Inferior parietal cortex (tissue), 1 donor: Measurements from ENCODE around the gene RAD23B.
A peak's percentile ranks its signal among the peaks of the same experiment; 100 is the strongest.

Experiments
- DNase-seq: peaks from one replicate; pipeline ENCODE4 v3.0.0-alpha.2; 2016; ENCODE audit errors: extremely low spot score

Gene RAD23B

DNA sequence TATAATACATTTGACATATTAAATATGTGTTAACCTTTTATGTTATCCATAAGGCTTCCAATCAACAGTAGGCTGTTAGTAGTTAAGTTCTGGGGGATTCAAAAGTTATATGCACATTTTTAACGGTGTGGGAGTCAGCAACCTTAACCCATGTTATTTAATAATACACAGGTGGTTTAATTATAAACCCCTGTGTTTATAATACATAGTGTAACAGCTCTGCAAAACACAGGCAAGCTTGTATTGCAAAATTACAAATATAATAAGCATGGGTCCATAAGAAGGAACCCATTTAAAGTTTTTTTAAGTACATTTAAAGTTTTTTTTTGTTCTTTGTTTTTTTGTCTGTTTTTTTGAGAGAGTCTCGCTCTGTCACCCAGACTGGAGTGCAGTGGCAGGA, 14.5 kb upstream of the RAD23B start:
- DNase-seq = no peak

DNA sequence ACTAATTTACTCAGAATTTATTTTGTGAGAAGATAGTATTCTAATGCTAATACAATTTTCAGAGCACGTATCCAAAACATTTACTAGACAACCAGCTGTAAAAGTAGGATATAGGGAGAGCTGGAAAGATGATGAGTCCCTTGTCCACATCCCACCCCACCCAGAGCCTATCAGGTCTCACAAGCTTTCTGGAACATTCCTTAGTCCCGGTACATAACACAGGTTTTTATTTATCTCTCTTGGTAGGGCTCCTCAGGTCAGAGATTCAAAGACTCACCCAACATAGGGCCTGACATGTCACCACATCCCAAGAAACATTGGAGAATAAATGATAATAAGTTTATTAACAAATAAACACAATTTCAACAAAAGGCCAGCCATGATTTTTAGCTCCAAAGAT, 13.8 kb upstream of the RAD23B start:
- DNase-seq = no peak

DNA sequence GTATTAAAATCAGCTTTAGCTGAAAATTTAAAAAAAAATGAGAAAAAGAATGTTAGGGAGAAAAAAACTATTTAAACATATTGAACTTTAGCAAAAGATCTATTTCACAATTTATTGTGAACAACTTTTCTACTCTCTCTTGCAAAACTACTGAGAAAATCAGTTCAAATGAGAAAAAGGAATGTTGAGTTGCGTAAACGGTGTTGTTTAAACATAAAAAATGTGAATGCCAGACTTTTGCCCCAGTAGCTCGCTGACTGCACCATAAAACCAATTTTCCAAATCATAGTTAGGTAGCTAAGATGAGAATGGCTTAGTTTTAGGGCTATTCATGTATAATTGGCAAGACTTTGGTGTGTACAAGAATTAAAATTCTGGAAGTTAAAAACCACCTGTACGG, 13.4 kb upstream of the RAD23B start:
- no peak for DNase-seq

DNA sequence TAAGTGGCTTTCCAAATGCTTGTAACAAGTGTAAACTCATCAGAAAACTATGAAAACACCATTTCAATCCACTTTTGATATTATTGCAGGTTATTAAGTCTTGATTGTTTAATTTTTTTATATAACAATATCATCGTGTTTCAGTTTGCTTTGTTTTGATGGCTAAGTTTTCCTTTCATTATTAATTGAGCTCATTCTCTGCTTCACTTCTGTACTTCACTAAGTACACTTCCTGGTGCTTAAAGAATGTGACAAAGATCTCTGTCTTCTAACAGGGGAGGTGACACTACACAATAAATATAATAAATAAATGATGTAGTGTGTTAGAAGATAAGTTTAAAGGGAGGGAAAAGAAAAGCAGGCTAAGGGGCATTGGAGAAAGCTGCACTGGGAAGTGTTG, 13.0 kb upstream of the RAD23B start:
- DNase-seq = no peak

DNA sequence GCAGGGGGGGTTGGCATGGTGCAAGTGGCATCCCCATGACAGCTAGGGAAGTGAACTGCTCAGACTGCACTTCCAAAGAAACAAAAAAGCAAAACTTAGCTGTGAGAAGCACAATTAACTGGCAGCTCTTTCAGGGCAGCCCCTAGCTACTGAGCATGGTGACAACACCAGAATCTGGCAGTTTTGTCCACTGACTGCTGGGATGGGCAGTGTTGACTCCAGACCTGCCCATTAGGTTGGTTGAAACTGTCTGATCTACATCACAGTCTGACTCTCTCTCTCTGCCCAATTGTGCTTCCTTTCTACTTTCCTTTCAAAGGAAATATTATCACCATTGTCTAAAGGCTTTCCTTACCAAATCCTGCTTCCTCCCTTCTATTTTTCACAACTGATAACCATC, 12.5 kb upstream of the RAD23B start:
- DNase-seq = no peak

DNA sequence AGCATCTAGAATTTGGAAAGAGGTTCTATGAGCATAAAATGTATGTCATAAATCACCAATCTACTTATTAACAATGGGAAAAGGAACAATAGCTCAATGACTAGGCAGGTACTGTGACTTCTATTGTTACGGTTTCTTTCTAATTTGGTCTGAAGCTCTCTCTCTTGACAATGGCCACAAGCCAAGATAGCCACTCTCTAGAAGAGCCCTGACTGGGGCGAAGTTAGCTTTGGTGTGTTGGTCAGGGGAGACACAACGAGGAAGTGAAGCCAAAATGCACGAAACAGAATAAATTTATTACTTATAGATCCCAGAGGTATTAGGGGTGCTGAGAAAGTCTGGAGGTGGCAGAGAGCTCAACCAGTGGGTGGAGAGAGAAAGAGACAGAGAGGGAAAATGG, 9.4 kb upstream of the RAD23B start:
- no peak for DNase-seq

DNA sequence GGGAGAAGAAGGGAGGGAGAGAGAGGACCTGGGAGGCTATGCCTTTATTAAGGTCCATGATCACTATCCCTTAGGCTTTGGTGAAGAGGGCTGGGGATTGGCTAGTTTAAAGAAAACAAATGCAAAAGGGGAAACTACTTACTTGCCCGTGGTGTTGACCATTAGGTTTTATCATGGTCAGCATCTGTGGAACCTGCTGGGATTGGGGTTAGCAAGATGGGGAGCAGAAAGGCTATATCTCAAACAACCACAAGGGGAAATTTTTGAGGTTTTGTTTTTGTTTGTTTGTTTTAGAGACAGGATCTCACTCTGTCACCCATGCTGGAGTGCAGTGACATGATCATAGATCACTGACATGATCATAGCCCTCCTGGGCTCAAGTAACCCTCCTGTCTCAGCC, 9.0 kb upstream of the RAD23B start:
- no peak for DNase-seq

DNA sequence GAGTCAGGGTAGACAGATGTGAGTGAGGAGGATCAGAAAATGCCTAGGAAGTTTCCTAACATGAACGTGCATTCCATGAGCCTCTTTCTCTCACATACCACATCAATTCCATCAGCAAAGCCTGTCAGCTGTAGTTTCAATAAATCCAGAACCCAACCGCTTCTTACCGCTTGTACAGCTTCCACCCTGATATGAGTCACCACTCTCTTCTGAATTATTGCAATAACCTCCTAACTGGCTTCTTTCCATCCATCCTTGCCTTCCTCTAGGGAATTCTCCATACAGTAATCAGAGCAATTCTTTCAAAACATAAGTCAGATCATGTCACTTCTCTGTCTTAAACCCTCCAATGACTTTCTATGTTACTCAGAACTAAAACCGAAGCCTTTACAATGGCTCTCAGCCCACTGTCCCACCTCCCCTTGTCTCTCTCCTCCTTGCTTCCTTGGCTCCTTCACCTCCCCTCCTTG, 8.1 kb upstream of the RAD23B start:
- no peak for DNase-seq

DNA sequence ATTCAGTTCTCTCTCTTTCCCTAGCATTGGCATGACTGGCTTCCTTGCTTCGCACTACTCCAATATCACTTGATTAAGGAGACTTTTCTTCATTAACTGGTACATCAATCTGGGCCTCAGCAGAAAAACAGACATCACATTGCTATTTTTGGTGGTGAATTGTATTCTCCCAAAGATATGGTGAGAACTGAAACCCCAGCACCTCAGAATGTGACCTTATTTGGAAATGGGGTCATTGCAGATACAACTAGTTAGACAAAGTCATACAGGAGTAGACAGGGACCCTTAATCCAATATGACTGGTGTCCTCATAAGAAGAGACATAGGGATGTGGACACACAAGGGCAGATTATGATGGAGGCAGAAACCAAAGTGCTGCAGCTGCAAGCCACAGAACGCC, 7.5 kb upstream of the RAD23B start:
- DNase-seq = no peak

DNA sequence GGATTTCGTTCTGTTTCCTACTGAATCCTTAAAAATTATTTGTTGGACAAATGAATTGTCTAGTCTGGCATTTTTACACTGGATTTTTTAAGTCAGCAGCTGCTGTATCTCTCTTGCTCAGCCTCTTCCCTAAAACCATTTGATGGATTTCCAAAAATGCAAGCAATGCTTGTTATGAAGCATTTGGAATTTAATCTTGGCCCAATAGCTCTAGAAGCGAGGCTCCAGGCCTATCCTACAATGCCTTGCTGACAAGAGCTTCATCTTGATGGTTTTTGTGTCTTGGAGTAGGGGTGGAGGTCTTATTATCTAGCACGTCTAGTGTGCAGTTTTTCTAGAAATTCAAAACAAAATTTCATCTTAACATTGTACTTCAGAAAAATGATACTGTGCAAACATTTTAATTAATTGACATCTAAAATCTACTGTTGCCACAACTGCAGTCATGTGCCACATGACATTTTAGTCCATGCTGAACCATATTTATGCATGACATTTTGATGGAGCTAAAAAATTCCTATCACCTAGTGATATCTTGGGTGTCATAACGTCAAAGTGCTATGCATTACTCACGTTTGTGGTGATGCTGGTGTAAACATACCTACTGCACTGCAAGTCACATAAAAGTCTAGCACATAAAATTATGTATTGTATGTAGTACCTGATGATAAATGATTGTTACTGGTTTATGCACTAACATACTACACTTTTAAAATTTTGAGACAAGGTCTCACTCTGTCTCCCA, 5.9 kb upstream of the RAD23B start:
- DNase-seq = no peak

DNA sequence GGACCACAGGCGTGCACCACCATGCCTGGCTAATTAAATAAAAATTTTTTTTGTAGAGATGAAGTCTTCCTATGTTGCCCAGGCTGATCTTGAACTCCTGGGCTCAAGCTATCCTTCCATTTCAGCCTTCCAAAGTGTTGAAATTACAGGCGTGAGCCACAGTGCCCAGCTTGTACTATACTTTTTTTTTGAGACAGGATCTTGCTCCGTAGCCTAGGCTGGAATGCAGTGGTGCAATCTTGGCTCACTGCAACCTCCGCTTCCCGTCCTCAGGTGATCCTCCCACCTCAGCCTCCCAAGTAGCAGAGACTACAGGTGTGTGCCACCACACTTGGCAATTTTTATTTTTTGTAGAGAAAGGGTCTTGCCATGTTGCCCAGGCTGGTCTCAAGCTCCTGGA, 5.3 kb upstream of the RAD23B start:
- DNase-seq = no peak

DNA sequence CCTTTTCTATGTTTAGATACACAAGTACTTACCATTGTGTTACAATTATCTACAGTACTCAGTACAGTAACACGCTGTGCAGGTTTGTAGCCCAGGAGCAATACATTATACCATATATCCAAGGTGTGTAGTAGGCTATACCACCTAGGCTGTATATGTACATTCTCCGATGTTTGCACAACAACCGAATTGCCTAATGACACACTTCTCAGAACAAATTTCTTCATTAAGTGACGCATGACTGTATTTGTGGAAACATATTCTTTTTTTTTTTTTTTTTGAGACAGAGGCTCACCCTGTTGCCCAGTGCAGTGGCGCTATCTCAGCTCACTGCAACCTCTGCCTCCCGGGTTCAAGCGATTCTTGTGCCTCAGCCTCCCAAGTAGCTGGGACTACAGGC, 4.0 kb upstream of the RAD23B start:
- no peak for DNase-seq

DNA sequence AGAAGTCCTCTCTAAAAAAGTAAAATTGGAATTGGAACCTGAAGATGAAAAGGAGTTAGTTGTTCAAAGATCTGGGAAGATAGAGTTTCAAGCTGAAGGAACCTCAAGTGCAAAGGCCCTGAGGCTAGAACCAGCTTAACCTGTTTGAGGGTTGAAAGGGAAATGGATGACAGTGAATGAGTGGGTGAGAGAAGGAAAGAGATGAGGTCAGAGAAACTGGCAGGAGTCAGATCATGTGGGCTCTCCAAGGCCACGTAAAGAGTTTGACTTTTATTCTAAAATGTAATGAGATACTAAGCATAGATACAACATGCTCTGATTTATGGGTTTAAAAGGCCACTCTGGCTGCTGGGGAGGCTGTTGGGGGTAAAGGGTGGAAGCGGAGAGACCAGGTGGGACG, 2.5 kb upstream of the RAD23B start:
- no peak for DNase-seq

DNA sequence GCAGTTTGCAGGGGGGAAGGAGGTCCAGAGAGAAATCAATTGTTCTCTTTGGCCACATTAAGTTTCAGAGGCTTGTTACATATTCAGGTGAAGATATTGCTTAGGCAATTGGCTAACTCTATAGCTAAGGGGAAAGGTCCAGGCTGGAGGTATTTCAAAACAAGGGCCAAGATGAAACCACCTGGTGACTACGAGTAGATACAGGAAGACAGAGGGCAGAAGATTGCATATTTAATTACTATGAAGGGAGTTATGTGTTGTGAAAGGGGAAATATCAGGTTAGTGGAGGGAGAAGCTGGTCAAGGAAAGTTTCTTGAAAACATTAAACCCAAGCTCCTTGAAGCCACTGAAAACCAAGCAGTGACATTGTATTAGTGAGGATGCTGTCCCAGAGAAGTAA, 1.9 kb upstream of the RAD23B start:
- no peak for DNase-seq

DNA sequence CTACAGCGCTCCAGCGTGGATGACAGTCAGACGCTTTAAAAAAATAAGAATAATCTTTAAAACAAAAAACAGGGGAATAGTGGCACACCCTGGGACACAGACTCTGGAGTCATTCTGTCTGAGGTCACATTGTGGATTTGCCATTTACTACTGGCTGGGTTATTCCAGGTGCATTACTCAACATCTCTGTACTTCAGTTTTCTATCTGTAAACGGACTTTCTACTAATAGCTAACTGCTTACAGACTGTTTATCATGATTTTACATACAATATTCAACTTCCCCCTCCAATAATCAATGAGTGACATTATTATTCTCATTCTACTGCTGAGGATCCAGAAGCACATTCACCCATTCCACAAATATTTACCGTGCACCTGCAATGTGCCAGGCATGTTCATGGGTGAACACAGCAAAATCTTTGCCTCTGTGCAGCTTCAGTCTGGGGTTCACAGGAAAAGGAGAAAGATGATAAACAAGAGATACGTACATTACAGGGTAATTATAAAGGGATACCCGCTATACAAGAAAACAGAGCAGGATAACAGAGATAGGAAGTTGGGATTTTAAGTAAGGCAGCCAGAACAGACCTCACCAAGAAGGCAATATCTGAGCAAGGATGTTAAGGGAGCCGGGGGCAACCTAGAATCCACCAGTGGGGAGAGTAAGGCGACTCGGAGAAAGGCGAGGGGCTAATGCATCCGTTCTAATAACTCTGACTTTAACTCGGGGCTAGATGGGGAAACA, 984 bp upstream of the RAD23B start:
- no peak for DNase-seq

DNA sequence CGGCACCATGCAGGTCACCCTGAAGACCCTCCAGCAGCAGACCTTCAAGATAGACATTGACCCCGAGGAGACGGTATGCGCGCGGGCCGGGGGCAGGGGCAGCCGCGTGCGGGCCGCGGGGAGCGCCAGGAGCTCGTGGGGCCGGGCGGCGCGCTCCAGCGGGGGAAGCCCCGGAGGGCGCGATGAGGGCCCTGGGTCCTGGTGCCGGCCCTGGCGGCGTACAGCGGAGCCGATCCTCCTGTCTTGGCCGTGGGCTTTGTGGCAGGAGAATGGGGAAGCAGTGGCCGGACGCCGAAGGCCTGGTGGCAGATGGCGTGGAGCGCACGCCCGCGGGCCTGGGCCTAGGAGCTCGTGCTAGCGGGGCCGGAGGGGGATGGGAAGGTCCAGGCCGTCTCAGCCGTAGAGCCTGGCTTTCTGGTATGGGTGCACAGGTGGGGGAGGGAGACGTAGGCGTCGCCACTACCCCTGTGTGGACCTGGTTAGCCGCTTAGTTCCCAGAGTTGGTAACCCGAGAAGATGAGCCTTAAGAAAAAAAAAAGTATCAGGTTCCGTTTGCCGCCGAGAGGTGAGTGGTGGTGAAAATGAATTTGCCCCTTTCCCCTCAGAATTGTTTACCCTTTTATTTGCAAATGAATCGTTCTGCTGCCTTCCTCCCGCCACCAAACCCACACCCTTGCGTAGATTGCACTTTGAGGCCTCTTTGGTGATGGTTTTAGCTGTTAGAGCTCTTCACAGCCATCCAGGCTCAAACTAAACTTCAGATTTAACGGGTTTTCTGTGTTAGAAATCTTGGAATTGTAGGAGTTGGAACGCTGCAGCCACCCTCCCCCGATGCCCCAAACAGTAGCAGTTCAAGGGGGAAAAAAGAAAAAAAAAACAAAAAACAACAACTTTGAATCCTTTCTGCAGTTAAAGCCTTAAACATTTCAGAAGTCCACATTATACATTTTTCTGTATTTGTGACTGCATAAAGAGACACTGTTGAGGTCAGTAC, 841 bp downstream of the RAD23B start:
- DNase-seq = peak; percentile 29

DNA sequence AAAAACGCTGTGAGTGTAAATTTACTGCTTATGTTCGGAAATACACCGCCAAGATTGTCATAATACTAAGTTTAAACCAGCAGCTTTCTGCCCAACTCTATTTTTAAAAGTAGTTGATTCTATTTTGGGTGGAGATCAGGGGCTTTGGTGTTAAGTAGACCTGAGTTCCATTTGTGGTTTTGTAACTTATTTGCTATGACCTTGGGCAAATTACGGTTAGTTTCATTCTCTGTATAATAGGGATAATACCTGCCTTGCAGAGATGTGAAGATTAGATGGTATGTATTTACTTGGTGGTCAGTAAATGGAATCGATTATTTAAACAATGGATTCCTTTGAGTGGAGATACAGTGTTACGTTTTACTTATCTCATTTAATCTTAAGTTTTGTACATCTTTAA, 1.6 kb downstream of the RAD23B start:
- no peak for DNase-seq

DNA sequence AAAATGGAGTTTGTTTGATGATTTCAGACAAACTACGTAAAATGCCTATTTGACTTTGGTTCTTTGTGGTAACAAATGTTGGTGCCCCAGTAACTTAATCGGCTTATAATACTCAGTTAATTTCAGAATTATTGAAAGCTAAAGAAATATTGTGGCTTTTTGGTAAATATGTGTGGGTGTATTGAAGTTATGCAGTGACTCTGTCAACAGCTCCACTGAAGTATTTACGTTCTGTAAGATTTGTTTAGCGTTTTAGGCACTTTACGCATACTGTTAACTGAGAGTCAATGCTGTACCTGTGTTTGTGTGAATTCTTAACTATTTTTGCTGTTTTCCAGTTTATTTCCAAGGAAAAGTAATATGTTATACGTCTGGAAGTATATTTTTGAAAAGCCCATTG, 2.2 kb downstream of the RAD23B start:
- DNase-seq = no peak

DNA sequence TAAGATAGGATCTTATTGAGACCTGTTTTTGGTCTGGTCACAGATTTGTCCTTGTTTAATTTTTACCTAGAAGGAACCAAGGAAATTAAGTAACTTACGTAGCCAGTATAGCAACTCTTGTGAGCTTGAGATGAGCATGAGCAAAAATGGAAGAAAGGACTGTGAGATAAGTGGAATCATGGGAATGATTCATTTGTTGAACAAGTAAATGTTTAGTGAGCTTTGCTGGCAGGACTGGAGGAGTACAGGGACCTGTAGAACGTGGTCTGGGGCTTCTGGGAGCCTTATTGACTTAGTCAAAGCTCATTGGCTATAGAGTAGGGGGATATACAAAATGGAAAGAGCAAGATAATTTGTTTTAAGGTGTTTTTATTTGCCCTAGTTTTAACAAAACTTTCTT, 3.0 kb downstream of the RAD23B start:
- DNase-seq = no peak

DNA sequence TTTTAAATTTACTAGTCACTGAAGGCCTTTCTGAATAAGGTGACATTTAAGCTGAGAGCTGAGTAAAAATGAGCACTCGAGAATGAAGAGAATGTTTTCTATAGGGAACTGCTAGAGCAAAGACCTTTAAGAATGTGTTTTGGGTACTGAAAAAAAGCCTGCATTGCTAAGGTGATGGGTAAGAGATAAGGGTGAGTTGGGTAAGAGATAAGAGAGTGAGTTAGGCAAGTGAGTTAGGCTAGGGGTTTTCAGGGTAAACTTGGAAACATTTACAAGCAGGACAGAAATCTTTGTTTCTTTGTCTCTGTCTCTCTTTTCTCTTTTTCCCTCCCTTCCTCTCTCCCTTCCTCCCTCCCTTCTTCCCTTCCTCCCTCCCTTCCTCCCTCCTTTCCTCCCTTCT, 5.6 kb downstream of the RAD23B start:
- no peak for DNase-seq

DNA sequence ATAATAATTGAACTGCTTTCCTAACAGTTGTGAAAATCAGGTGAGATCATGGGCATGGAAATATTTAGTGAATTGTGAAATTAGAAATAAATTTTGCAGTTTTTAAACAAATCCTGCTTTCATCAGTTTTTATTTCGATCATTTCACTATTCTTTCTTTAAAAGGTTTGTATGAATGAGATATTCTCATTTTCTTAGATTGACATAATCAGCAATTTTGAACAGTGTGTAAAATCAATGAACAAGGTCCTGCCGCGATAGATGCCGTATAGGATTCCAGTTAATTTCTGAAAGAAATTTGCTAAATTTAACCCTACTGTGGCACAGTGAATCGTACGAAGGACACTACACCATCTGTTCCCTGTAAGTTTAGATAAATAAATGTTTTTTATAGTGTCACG, 7.5 kb downstream of the RAD23B start:
- no peak for DNase-seq

DNA sequence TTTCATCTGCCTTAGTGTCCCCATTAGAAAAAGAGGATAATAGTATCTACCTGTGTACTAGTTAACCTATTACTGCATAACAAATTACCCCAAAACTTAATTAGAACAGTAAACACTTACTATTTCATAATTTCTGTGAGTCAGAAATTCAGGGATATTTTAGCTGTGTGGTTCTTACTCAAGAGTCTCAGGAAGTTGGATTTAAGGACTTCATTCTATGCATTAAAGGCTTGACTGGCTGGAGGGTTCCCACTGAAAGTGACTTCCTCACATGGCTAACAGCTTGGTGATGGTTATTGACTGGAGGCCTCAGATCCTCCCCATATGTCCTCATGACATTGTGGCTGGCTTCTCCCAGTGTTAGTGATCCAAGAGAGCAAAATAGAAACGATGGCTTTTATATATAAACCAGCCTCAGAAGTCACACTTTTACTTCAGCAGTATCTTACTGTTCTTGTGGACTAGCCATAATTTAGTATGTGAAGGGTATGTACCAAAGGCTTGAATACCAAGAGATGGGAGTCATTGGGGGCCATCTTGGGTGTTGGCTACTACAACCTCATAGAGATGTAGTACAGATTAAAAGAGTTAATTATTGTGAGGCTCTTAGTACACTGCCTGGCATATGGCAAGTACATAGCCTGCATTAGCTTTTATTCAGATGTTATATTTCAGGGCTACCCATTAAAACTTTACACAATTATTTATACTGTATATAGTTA, 9.9 kb downstream of the RAD23B start:
- DNase-seq = no peak
